A549 (cell line): Measurements from ENCODE around the gene AHNAK2.

Source experiments
- CTCF ChIP-seq: fragments of >200 bp; sonication (Bioruptor Twin); formaldehyde crosslinking; IDR thresholded peaks from 3 replicates; pipeline ENCODE4 v1.5.1; 2016
- ESRRA ChIP-seq: fragments of 150-350 bp; IDR thresholded peaks from 2 replicates; pipeline ENCODE4 v1.6.1; 2014; ENCODE audit warnings: mild to moderate bottlenecking, low read length, borderline replicate concordance
- HEYL ChIP-seq: fragments of 250-450 bp; sonication (Bioruptor Pico); IDR thresholded peaks from 2 replicates; pipeline ENCODE4 v1.8.0; 2021; ENCODE audit warnings: mild to moderate bottlenecking, moderate library complexity
- KDM5A ChIP-seq: fragments of 200-600 bp; sonication (generic); IDR thresholded peaks from 2 replicates; pipeline ENCODE4 v1.6.1; 2016; ENCODE audit warnings: antibody characterized with exemption, mild to moderate bottlenecking
- POLR2A ChIP-seq: IDR thresholded peaks from 2 replicates; pipeline ENCODE4 v1.6.1; 2012; ENCODE audit warnings: mild to moderate bottlenecking, low read length
- RAD21 ChIP-seq, 2 experiments: fragments of >200 bp in 1 of 2; sonication (Bioruptor Twin) in 1 of 2; formaldehyde crosslinking in 1 of 2; IDR thresholded peaks in 1 of 2; conservative IDR thresholded peaks in 1 of 2; 2 replicates in 1 of 2; 3 replicates in 1 of 2; pipeline ENCODE4 v1.6.1; 2012 to 2018; ENCODE audit warnings: inconsistent platforms in 1 of 2

DNA sequence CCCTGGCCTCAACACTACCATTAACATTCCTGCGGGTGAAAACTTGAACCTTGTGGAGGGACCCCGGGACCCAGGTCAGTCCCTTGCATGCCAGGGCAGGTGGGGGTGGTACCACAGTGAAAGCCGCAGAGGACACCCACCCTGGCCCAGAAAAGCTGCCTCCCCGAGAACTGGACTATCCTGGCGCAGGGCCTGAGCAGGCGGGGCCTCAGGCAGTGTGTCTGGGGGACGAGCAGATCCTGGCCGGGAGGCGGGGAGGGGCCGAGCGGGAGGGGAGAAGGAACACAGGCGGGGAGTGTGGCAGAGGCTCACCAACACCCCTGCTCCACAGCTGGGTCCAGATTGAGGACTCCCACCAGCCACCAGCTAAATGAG is 10.0 kb downstream of the AHNAK2 start:
- TF ChIP-seq KDM5A (no peak), CTCF (no peak), POLR2A (no peak; the same call in 1 of the 2 replicates), RAD21 (conservative IDR thresholded peaks at IDR 0.05 in 1 of 2, IDR thresholded peaks at IDR 0.05 in 1 of 2) (no peak), ESRRA (no peak), HEYL (CRISPR knock-in tag) (no peak)
